Measurements from ENCODE around the gene KRTAP10-2. TPM values are rescaled to one million over a fixed set of nuclear protein-coding genes. Genes with fewer than 3 reads are reported as not detected.

KRTAP10-2 gene
- total and polyA plus RNA-seq, 7 donors = not detected

- no peaks in the 10 kb centered on the region for H3K36me3 ChIP-seq
- peaks cover 0 to 19% (median 0%) of the 10 kb centered on the region in 3 donors for H3K27me3 ChIP-seq
- 91 to 93% methylated on average over 37 of the region's 37 CpGs for WGBS, 2 donors
- no peak overlapping the region for H3K27ac ChIP-seq
- DNase-seq = peak; percentile 61
- H3K4me1 ChIP-seq = no peaks in the 10 kb centered on the region
- H3K9me3 ChIP-seq = no peaks in the 10 kb centered on the region
- intact Hi-C loops (cut with DNase I) = no loop called here
- no peak for TF ChIP-seq EP300 (IDR thresholded peaks at IDR 0.05)
- no peak for TF ChIP-seq POLR2AphosphoS5 (IDR thresholded peaks at IDR 0.05)
- TF ChIP-seq CTCF (IDR thresholded peaks at IDR 0.05) = no peak
- no peak overlapping the region for H3K4me3 ChIP-seq
Measured at GRCh38 chr21:44533121-44533890, 18.0 kb downstream of the KRTAP10-2 start.

- H3K4me3 ChIP-seq = no peak overlapping the region
- H3K36me3 ChIP-seq = no peaks in the 10 kb centered on the region
- DNase-seq = peak; percentile 39
- TF ChIP-seq POLR2AphosphoS5 (IDR thresholded peaks at IDR 0.05) = no peak
- TF ChIP-seq CTCF (IDR thresholded peaks at IDR 0.05) = no peak
- no peak for TF ChIP-seq POLR2A (IDR thresholded peaks at IDR 0.05)
- no peak for TF ChIP-seq EP300 (IDR thresholded peaks at IDR 0.05)
- H3K4me1 ChIP-seq = no peaks in the 10 kb centered on the region
- H3K9me3 ChIP-seq = no peaks in the 10 kb centered on the region
- intact Hi-C loops (cut with DNase I) = no loop called here
- WGBS, 2 donors = 88 to 91% methylated on average over 16 of the region's 16 CpGs
- peaks cover 0 to 17% (median 0%) of the 10 kb centered on the region in 3 donors for H3K27me3 ChIP-seq
- no peak overlapping the region for H3K27ac ChIP-seq
Measured at GRCh38 chr21:44532712-44533111, 18.6 kb downstream of the KRTAP10-2 start.

DNA sequence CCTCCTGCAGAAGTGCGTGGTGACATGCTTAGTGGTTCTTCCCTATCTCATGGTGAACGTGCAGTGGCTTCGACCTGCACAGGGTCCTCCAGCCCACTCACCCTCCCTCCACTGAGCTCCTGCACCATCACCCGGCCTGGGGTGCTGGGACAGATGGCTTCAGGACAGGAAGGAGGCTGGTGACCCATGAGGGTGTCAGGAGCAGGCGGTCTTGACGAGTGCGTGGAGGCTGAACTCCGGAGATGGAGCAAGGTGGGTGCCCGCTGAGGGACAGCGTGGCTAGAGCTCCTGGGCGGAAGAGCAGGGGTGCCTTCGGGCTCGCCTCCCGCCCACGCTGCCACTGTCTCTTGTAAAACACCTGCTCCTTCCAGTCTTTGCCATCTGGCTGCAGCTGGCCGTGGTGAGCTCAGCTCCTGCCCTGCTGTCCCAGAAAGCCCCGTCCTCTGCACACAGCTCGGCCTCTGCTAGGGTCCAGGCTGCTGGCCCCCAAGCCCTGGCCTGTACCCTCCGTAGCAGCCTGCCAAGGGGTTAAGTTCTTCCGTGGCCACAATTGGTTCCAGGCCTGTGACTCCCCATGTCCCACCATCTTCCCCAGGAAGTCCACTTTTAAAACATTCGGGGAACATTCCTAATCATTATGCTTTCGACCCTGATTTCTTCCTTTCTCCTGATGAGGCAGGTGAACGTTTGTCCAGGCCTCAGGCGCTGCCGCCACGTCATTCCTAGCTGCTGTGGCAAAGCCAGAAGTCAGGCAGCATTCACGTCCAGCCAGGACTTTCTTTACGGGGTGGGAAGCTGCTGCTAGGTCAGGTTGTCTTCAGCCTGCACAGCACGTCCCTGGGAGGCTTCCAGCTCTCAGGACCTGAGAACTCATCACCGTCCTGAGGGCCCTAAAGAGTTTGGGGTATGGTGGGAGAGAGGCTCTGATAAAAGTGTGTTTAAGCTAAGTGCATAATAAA lies 19.4 kb downstream of the KRTAP10-2 start:
- DNase-seq = peak; percentile 57
- Histone ChIP-seq H3K36me3 (no peaks in the 10 kb centered on the region), H3K4me1 (no peaks in the 10 kb centered on the region), H3K27ac (no peak overlapping the region), H3K27me3 (peaks cover 0 to 17% (median 0%) of the 10 kb centered on the region in 3 donors), H3K4me3 (no peak overlapping the region), H3K9me3 (no peaks in the 10 kb centered on the region)
- intact Hi-C loops (cut with DNase I) = no loop called here
- no peak for TF ChIP-seq POLR2AphosphoS5 (IDR thresholded peaks at IDR 0.05)
- TF ChIP-seq POLR2A (IDR thresholded peaks at IDR 0.05) = no peak
- TF ChIP-seq CTCF (IDR thresholded peaks at IDR 0.05) = no peak
- TF ChIP-seq EP300 (IDR thresholded peaks at IDR 0.05) = no peak
- 68 to 82% methylated on average over 30 of the region's 30 CpGs for WGBS, 2 donors

DNA sequence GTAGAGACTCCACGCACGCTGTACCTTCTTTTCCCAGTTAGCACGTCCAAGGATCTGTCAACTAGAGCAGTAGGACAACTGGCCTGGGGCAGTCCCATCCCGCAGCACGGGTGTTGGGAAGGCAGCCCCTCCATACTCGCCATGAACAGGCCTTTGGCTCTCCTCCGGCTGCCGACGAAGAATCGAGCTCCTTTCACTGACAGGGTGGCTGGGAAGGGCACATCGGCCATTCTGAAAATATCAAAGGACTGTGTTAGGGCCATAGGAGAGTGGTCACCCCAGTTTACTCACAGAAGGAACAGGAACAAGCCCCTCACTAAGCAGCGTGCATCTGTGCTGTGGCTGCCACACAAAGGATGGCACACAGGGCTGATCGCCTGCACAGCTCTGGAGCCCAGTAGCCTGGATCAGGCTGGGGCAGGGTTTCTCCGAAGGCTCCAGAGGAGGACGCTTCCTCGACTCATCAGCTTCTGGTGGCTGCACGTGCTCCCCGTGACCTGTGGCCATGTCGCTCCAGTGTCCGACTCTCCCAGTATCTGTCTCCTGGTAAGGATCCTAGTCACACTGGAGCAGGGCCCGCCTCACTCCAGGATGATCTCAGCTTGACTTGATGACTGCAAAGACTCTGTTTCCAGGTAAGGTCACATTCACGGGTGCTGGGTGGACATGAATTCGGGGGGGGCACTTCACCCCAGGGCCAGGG lies 20.3 kb downstream of the KRTAP10-2 start:
- H3K4me1 ChIP-seq = no peaks in the 10 kb centered on the region
- intact Hi-C loops (cut with DNase I) = no loop called here
- DNase-seq = peak; percentile 58
- H3K27ac ChIP-seq = no peak overlapping the region
- H3K4me3 ChIP-seq = no peak overlapping the region
- H3K36me3 ChIP-seq = no peaks in the 10 kb centered on the region
- 85 to 88% methylated on average over 23 of the region's 23 CpGs for WGBS, 2 donors
- TF ChIP-seq EP300 (IDR thresholded peaks at IDR 0.05) = no peak
- TF ChIP-seq POLR2AphosphoS5 (IDR thresholded peaks at IDR 0.05) = no peak
- no peak for TF ChIP-seq CTCF (IDR thresholded peaks at IDR 0.05)
- no peak for TF ChIP-seq POLR2A (IDR thresholded peaks at IDR 0.05)
- no peaks in the 10 kb centered on the region for H3K9me3 ChIP-seq
- H3K27me3 ChIP-seq = peaks cover 0 to 17% (median 0%) of the 10 kb centered on the region in 3 donors

Data from sigmoid colon (tissue), 7 donors.